CD4-positive, alpha-beta T cell treated with Interleukin-1 beta for 1 hour (primary cell): ENCODE measurements around the gene PPP2R3C.
A peak's percentile ranks its signal among the peaks of the same experiment; 100 is the strongest.
"Not testable (repeated sequence)": the region's sequence is repeated elsewhere in the genome, so short reads cannot be mapped to it uniquely, and the experiment has no call there.

ENCODE experiments used
- DNase-seq, 2 donors: peaks; one replicate each; pipeline ENCODE4 v3.0.0-alpha.2; 2020 to 2022

The PPP2R3C gene

GRCh38 chr14:35121887-35122695 lies at the start of gene PPP2R3C, which contains the start of gene PRORP:
Gene PPP2R3C, minus strand, starts transcription at chr14:35121990. Its CDS starts 31 bp downstream, at chr14:35121959.
Gene PRORP, plus strand, starts transcription at chr14:35122552. Its CDS starts 694 bp downstream, at chr14:35123246.
- DNase-seq, result peak; percentile 92 to 96

GRCh38 chr14:35167496-35167895 lies 45.7 kb upstream of the PPP2R3C start:
- DNase-seq, result no peak

DNA sequence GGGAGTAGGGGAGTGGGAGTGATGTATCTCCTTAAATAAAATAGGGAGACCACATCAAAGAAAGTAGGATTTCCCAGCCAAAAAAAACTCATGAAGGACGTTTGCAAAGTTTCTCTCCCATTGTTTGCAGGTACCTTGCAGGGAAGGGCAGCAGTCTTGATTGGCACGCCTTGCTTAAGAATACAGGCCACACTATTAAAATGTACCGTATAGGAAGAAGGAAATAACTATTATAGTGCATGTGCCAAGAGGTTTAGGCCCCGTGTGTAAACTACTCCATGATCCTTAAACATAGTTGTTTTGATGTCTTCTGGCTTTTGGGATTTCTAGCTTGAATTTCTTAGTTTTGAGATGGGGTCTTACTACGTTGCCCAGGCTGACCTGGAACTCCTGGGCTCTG lies 43.1 kb upstream of the PPP2R3C start:
- DNase-seq, result no peak

- no peak for DNase-seq
Measured at GRCh38 chr14:35163384-35163783, 41.6 kb upstream of the PPP2R3C start.

- peak in 1 of 2 donors; percentile 49 for DNase-seq
Measured at GRCh38 chr14:35161231-35161630, 39.4 kb upstream of the PPP2R3C start.

GRCh38 chr14:35159742-35160409 lies 38.1 kb upstream of the PPP2R3C start:
- no peak for DNase-seq

DNA sequence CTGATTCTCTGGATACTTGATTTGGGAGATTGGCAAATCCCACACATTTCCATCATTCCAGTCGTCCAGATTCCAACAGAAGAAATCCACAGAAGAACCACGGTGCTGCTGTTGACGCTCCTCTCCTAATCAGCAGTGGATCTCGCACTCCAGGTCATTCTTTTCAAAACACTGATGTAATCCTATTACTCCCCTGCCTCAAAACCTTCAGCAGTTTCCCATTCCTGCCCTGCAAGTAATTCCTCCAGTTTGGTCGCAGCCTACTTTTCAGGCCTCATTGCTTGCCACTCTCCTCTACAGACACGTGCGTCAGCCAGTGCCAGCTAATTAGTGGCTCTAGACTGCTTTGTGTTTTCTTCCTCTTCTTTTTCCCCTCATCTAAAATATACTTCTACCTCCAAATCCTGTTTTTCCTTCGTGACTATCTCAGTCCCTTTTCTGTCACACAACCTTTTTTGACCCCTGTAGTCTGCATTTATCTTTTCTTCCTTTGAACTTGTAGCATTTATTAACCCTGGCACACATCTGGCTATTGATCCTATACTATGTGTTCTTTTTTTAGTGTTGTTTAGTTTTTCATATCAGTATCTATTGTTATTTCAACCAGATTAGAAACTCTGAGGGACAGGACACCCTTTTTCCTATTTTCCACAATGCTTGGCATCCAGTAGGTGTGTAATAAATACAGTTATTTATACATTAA lies 37.3 kb upstream of the PPP2R3C start:
- no peak for DNase-seq

GRCh38 chr14:35158491-35158890 lies 36.7 kb upstream of the PPP2R3C start:
- DNase-seq, result no peak

- peak in 1 of 2 donors; percentile 31 for DNase-seq
Measured at GRCh38 chr14:35155962-35156361, 34.2 kb upstream of the PPP2R3C start.

GRCh38 chr14:35154016-35154415 lies 32.2 kb upstream of the PPP2R3C start:
- DNase-seq, result no peak

DNA sequence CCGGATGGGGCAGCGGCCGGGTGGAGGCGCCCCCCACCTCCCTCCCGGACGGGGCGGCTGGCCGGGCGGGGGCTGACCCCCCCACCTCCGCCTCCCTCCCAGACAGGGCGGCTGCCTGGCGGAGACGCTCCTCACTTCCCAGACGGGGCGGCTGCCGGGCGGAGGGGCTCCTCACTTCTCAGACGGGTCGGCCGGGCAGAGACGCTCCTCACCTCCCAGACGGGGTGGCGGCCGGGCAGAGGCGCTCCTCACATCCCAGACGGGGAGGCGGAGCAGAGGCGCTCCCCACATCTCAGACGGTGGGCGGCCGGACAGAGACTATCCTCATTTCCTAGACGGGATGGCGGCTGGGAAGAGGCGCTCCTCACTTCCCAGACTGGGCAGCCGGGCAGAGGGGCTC lies 30.7 kb upstream of the PPP2R3C start:
- not testable (repeated sequence) for DNase-seq

DNA sequence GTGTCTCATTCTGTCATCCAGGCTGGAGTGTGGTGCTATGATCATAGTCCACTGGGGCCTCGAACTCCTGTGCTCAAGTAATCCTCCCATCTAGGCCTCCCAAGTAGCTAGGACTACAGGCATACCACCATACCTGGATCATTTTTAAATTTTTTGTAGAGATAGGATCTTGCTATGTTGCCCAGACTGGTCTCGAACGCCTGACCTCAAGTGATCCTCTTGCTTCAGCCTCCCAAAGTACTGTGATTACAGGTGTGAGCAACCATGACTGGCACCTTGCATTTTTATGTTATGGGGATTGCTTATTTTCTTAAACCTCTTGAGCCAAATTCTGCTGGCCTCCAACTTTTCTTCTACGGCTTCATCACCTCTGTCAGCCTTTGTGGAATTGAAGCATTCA lies 27.4 kb upstream of the PPP2R3C start:
- no peak for DNase-seq

- no peak for DNase-seq
Measured at GRCh38 chr14:35147711-35148110, 25.9 kb upstream of the PPP2R3C start.

DNA sequence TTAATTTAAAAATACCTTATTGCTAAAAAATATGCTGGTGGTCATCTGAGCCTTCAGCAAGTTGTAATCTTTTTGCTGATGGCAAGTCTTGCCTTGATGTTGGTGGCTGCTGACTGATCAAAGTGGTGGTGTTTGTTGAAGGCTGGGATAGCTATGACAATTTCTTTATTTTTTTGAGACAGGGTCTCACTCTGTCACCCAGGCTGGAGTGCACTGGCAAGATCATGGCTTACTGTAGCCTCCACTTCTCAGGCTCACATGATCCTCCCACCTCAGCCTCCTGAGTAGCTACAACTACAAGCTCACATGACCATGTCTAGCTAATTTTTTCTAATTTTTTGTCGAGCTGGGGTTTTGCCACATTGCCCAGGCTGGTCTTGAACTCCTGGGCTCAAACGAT lies 25.4 kb upstream of the PPP2R3C start:
- DNase-seq, result no peak

- DNase-seq, result no peak
Measured at GRCh38 chr14:35146711-35147149, 24.9 kb upstream of the PPP2R3C start.

GRCh38 chr14:35144029-35144428 lies 22.2 kb upstream of the PPP2R3C start:
- no peak for DNase-seq

GRCh38 chr14:35140718-35141581 lies 19.2 kb upstream of the PPP2R3C start:
- no peak for DNase-seq

DNA sequence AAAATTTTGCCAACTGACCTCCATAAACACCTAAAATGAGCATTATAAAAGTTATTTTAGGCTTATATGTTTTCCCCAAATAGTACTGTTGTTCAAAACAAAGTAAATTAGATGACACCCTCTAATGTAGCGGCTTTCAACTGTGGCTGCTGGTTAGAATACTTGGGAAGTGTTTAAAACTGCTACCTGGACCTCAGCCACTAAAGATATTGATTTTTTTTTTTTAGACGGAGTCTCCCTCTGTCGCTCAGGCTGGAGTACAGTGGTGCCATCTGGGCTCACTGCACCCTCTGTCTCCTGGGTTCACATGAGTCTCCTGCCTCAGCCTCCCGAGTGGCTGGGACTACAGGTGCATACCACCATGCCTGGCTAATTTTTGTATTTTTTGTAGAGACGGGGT lies 16.8 kb upstream of the PPP2R3C start:
- DNase-seq, result no peak

DNA sequence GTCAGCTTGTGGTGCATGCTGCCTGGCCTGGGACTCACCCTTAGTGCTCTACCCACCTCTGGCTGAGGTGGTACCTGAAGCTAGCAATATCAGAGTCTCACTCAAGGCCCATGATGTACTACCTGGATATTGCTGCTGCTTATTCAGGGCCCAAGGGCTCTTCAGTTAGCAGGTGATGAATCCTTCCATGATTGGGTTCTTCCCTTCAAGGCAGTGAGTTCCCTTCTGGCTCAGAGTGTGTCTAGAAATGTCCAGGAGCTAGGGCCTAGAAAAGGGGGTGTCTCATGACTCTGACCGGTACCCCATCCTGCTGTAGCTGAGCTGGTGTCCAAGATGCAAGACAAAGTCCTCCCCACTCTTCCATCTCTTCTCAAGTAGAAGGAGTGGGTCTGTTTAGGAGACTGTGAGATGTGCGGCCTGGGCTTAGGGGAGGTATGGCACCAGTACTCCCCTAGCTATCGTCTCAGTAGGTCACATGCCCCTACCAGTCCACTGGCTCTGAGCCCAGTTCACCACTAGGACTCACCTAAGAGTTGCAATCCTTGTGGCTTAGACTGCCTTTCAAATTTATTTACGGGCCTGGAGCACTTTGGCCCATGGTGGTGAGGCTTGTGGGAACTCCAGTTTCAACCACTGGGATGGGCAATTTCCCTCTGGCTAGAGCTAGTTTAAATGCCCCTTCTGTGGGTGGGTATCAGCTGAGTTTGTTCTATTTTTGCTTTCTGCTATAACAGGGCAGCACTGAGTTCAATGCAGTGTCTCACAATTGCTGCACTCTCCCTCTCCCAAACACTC lies 12.7 kb upstream of the PPP2R3C start:
- no peak for DNase-seq

DNA sequence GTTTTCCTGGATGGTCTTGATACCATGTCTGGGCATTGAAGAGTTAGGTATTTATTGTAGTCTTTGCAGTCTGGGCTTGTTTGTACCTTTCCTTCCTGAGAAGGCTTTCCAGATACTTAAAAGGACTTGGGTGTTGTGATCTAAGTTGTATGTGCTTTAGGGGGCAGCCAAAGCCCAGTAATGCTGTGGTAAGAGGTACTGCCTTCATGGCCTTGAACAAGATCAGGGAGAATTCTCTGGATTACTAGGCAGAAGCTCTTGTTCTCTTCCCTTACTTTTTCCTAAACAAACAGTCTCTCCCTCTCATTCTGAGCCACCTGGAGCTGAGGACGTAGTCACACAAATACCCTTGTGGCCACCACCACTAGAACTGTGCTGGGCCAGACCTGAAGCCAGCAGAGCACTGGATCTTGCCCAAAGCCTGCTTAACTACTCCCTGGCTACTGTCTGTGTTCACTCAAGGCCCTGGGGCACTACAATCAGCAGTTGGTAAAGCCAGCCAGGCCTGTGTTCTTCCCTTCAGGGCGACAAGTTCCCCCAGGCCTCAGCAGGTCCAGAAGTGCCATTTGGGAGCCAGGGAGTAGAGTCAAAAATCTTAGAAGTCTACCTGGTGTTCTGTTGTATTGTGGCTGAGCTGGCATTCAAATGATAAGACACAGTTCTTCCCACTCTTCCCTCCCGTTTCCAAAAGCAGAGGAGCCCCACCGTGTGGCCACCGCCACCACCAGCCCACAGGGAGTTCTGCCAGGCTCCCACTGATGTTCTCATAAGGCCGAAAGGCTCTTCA lies 11.9 kb upstream of the PPP2R3C start:
- DNase-seq, result no peak

DNA sequence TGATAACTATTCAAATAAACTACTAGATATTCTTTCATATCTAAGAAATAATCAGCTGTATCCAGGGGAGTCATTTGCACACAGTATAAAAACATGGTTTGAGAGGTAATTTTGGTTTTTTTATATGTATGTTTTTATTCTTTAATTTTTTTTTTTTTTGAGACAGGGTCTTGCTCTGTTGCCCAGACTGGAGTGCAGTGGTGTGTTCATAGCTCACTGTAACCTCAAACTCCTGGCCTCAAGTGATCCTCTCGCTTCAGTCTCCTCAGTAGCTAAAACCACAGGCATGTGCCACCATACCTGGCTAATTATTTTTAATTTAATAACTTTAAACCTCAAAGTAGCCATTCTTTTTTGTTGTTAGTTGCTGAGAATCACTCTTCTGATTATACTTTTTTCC lies 2.3 kb upstream of the PPP2R3C start:
- DNase-seq, result no peak
